B cell (primary cell): ENCODE measurements around the gene SKP1. TPM values are rescaled to one million over a fixed set of nuclear protein-coding genes. Genes with fewer than 3 reads are reported as not detected.
A peak's percentile ranks its signal among the peaks of the same experiment; 100 is the strongest.

Experiments
- ATAC-seq: fragments of 200-7000 bp; cut with Tn5 transposase; one replicate; pipeline ENCODE4 v1.10.0; 2021; ENCODE audit warnings: low read depth, mild to moderate bottlenecking, moderate number of reproducible peaks, moderate library complexity
- CTCF ChIA-PET: fragments of 350-600 bp; sonication (Branson Sonifier 250); formaldehyde crosslinking; loops from one replicate; lab custom pipeline; 2021; ENCODE audit warnings: antibody characterized with exemption, inconsistent platforms; lab: Charles Lee
- POLR2A ChIA-PET: fragments of 350-600 bp; sonication (Branson Sonifier 250); formaldehyde crosslinking; loops from one replicate; lab custom pipeline; 2021; ENCODE audit warnings: antibody characterized with exemption; lab: Charles Lee
- DNase-seq: peaks from one replicate; pipeline ENCODE4 v3.0.0; 2013
- H2AFZ ChIP-seq: 2 replicates; pipeline ENCODE4 v1.6.1; 2012; ENCODE audit warnings: mild to moderate bottlenecking, low read depth, low read length; ENCODE audit not compliant: insufficient read depth, poor library complexity, severe bottlenecking
- H3K27ac ChIP-seq, 2 donors: 1 replicate in 1 of 2; 2 replicates in 1 of 2; pipeline ENCODE4 v1.5.1; 2012 to 2013; ENCODE audit warnings: low read length in 2 of 2, mild to moderate bottlenecking in 2 of 2, moderate library complexity in 1 of 2
- H3K27me3 ChIP-seq, 4 experiments: fragments of 200-600 bp in 1 of 4; sonication (generic) in 1 of 4; replicated peaks in 1 of 4; 1 replicate in 2 of 4; 2 replicates in 2 of 4; pipeline versions ENCODE4 v1.6.1 to v1.7.0; 2013 to 2016; ENCODE audit warnings: low read length in 3 of 4, mild to moderate bottlenecking in 2 of 4, mixed read lengths in 1 of 4, moderate library complexity in 1 of 4; ENCODE audit not compliant: insufficient read depth in 4 of 4, control insufficient read depth in 3 of 4; ENCODE audit errors: control extremely low read depth in 1 of 4
- H3K36me3 ChIP-seq, 2 experiments: replicated peaks in 1 of 2; 1 replicate in 1 of 2; 2 replicates in 1 of 2; pipeline versions ENCODE4 v1.6.1 to v1.7.1; 2013; ENCODE audit warnings: low read length in 1 of 2; ENCODE audit not compliant: insufficient read depth in 2 of 2, control insufficient read depth in 1 of 2; ENCODE audit errors: control extremely low read depth in 1 of 2, extremely low read depth in 1 of 2
- H3K4me1 ChIP-seq, 2 donors: fragments of 200-600 bp in 1 of 2; sonication (generic) in 1 of 2; 1 replicate in 1 of 2; 2 replicates in 1 of 2; pipeline versions ENCODE4 v1.5.1 to v1.6.1; 2013 to 2017; ENCODE audit warnings: low read length in 2 of 2; ENCODE audit not compliant: control insufficient read depth in 2 of 2, insufficient read depth in 2 of 2
- H3K4me2 ChIP-seq: replicated peaks from 2 replicates; pipeline ENCODE3; 2012; ENCODE audit warnings: mild to moderate bottlenecking, low read depth, low read length; ENCODE audit not compliant: poor library complexity, severe bottlenecking
- H3K4me3 ChIP-seq, 5 experiments: fragments of 200-600 bp in 1 of 5; sonication (generic) in 1 of 5; 1 replicate in 3 of 5; 2 replicates in 2 of 5; pipeline versions ENCODE4 v1.5.1 to v1.7.0; 2011 to 2016; ENCODE audit warnings: low read length in 4 of 5, mild to moderate bottlenecking in 4 of 5, low read depth in 2 of 5, control low read depth in 1 of 5, moderate library complexity in 1 of 5; ENCODE audit not compliant: insufficient read depth in 1 of 5; ENCODE audit errors: control extremely low read depth in 1 of 5, extremely low read depth in 1 of 5
- H3K79me2 ChIP-seq: fragments of 200-600 bp; sonication (generic); one replicate; pipeline ENCODE4 v1.6.0; 2016; ENCODE audit warnings: low read length; ENCODE audit not compliant: control insufficient read depth, insufficient read depth
- H3K9ac ChIP-seq: fragments of 200-600 bp; sonication (generic); 2 replicates; pipeline ENCODE4 v1.6.1; 2017; ENCODE audit warnings: mild to moderate bottlenecking, low read length, moderate library complexity
- H3K9me3 ChIP-seq, 3 donors: one replicate each; pipeline versions ENCODE4 v1.6.1 to v1.7.1; 2013; ENCODE audit warnings: low read length in 2 of 3; ENCODE audit not compliant: control insufficient read depth in 2 of 3, insufficient read depth in 1 of 3; ENCODE audit errors: control extremely low read depth in 1 of 3
- H4K20me1 ChIP-seq: 2 replicates; pipeline ENCODE4 v1.6.0; 2012; ENCODE audit warnings: mild to moderate bottlenecking, low read length; ENCODE audit not compliant: insufficient read depth, control insufficient read depth, poor library complexity, severe bottlenecking
- H3K27ac Mint-ChIP-seq: one replicate; pipeline ENCODE4 v1.8.0; 2021; ENCODE audit warnings: mixed read lengths
- H3K27me3 Mint-ChIP-seq: one replicate; pipeline ENCODE4 v1.8.0; 2021; ENCODE audit warnings: mixed read lengths
- H3K4me1 Mint-ChIP-seq: one replicate; pipeline ENCODE4 v1.8.0; 2021; ENCODE audit warnings: mixed read lengths
- H3K4me3 Mint-ChIP-seq: one replicate; pipeline ENCODE4 v1.8.0; 2021; ENCODE audit warnings: mixed read lengths
- H3K9me3 Mint-ChIP-seq: one replicate; pipeline ENCODE4 v1.8.0; 2022; ENCODE audit warnings: mixed read lengths; ENCODE audit not compliant: insufficient read depth
- EZH2 ChIP-seq: IDR thresholded peaks from 2 replicates; pipeline ENCODE4 v1.6.1; 2012; ENCODE audit warnings: borderline replicate concordance, low read depth, mild to moderate bottlenecking, moderate library complexity, low read length; ENCODE audit not compliant: insufficient read depth, poor library complexity, severe bottlenecking
- WGBS: methylation state at CpG from one replicate; pipeline ENCODE4 v1.1.5; 2013; ENCODE audit warnings: missing lambda C conversion rate; ENCODE audit not compliant: insufficient coverage; 5-methylcytosine and 5-hydroxymethylcytosine counted together
- intact Hi-C: fragments of 100-400 bp; cut with micrococcal nuclease; formaldehyde crosslinking; loops from one replicate; pipeline ENCODE4 v1.10.0; 2022
- polyA plus RNA-seq: library from polyadenylated mRNA; depleted of rRNA; stranded (reverse); fragments of >200 nt; gene quantifications from 2 replicates; pipeline ENCODE4 v1.2.3, GENCODE V29; 2012
- total RNA-seq, 2 donors: library from RNA; stranded (reverse); fragments of 120-200 nt in 1 of 2; gene quantifications; 1 replicate in 1 of 2; 2 replicates in 1 of 2; pipeline versions ENCODE4 v1.2.3 to v1.2.4, GENCODE V29; 2013 to 2022
- TF ChIP-seq, protein P1 (sequence below): fragments of 200-600 bp; IDR thresholded peaks from one replicate; pipeline ENCODE4 v1.8.0; 2022; ENCODE audit warnings: antibody characterized with exemption, mild to moderate bottlenecking

The SKP1 gene
- total and polyA plus RNA-seq, 2 donors (not counting 1 experiment from before 2014, with no cell fraction given): 108 to 186 TPM

DNA sequence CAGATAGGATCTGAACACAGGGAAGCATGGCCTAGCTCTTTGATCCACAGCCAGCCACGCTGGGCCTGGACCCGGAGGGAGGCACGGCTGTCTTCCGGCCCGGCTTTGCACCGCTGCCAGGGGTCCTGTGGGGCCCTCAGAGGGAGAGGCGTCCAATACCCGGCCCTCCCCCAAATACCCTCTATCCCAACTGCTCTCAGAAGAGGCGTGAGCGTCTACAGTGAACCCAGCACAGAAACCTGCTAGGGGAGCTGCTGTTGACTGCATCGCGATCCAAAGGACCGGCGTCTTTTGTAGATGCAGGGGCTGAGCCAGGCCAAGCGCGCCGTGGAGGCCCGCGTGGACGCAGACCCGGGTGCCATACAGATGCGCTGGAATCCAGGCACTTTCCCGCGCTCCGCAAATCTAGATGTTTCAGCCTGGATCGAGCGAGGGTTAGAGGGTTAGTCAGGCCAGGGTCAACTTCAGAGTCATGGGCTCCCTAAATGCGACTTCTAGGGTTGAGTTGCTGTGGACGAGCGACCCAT, 63.3 kb downstream of the SKP1 start:
- peaks cover 14% of the 10 kb centered on the region for H3K27me3 Mint-ChIP-seq
- H3K9me3 ChIP-seq: peaks cover 0 to 10% (median 0%) of the 10 kb centered on the region in 3 donors
- intact Hi-C loops: no loop called here
- no peak for TF ChIP-seq EZH2
- TF ChIP-seq, protein P1, sequence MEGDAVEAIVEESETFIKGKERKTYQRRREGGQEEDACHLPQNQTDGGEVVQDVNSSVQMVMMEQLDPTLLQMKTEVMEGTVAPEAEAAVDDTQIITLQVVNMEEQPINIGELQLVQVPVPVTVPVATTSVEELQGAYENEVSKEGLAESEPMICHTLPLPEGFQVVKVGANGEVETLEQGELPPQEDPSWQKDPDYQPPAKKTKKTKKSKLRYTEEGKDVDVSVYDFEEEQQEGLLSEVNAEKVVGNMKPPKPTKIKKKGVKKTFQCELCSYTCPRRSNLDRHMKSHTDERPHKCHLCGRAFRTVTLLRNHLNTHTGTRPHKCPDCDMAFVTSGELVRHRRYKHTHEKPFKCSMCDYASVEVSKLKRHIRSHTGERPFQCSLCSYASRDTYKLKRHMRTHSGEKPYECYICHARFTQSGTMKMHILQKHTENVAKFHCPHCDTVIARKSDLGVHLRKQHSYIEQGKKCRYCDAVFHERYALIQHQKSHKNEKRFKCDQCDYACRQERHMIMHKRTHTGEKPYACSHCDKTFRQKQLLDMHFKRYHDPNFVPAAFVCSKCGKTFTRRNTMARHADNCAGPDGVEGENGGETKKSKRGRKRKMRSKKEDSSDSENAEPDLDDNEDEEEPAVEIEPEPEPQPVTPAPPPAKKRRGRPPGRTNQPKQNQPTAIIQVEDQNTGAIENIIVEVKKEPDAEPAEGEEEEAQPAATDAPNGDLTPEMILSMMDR: no peak
- H2AFZ ChIP-seq: peak overlapping the region; percentile 81
- H3K4me3 Mint-ChIP-seq: peak overlapping the region; percentile 90
- H3K27ac Mint-ChIP-seq: peak overlapping the region; percentile 78
- CTCF ChIA-PET: interaction anchor here (2.5 to 7.6 kb wide), 3 partner anchors 13 to 74 kb away, joined by 11 to 84 read pairs (median 27); no protein-coding TSS in a partner anchor
- H3K27ac ChIP-seq: no peak overlapping the region
- H3K9ac ChIP-seq: peak overlapping the region; percentile 73
- H3K4me1 ChIP-seq: peaks cover 13 to 31% of the 10 kb centered on the region in 2 donors
- H4K20me1 ChIP-seq: no peaks in the 10 kb centered on the region
- WGBS: 10% methylated on average over 30 of the region's 30 CpGs
- peaks cover 15% of the 10 kb centered on the region for H3K4me1 Mint-ChIP-seq
- peak overlapping the region; percentile 97 for H3K4me2 ChIP-seq
- DNase-seq: no peak
- no peaks in the 10 kb centered on the region for H3K9me3 Mint-ChIP-seq
- no peak for ATAC-seq
- peaks cover 0 to 38% (median 16%) of the 10 kb centered on the region in 4 experiments for H3K27me3 ChIP-seq
- no peaks in the 10 kb centered on the region for H3K36me3 ChIP-seq
- peak overlapping the region; percentile 2 to 84 (median 82) for H3K4me3 ChIP-seq
- H3K79me2 ChIP-seq: no peaks in the 10 kb centered on the region
- POLR2A ChIA-PET: interaction anchor here (1.8 kb wide), 1 partner anchor 11 kb away, joined by 6 read pairs; no protein-coding TSS in a partner anchor

DNA sequence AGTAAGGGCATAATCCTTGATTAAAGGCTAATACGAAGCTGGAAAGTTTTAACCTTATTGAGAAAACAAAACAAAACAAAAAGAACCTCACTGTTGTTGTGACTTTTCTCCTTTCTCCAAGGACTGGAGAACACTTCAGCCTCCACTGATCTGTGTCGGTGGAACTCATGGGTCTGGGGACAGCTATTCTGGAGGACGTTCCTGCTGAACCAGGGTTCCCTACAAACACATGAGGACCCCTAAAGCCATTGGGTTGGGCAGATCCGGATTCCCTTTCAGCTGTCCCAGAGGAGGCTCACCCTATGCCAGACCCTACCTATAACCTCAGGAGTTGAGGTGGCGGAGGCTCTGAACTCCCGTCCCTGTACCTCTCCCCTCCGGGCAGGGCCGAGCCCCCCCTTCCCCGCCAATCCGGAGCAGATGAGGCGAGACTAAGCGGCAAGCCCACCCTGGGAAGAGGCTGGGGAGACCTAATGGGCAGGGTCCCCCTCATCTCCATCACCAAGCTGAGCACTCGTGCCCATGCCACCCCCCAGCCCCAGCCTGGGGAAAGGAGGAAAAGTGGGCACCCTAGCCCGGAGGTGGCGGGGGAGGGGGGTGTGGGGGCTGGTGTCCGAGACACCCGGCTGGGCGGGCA, 63.9 kb downstream of the SKP1 start:
- Histone ChIP-seq H3K4me1 (peaks cover 13 to 27% of the 10 kb centered on the region in 2 donors), H3K9me3 (peaks cover 0 to 10% (median 0%) of the 10 kb centered on the region in 3 donors), H2AFZ (no peak overlapping the region), H3K4me3 (no peak overlapping the region), H3K79me2 (no peaks in the 10 kb centered on the region), H3K27ac (no peak overlapping the region), H3K36me3 (no peaks in the 10 kb centered on the region), H4K20me1 (no peaks in the 10 kb centered on the region), H3K4me2 (peak overlapping the region; percentile 97), H3K27me3 (peaks cover 0 to 38% (median 16%) of the 10 kb centered on the region in 4 experiments), H3K9ac (no peak overlapping the region)
- ATAC-seq: no peak
- intact Hi-C loops: no loop called here
- no peaks in the 10 kb centered on the region for H3K9me3 Mint-ChIP-seq
- TF ChIP-seq, protein P1: no peak
- TF ChIP-seq EZH2: no peak
- peaks cover 15% of the 10 kb centered on the region for H3K4me1 Mint-ChIP-seq
- DNase-seq: peak; percentile 14
- WGBS: 64% methylated on average over 10 of the region's 18 CpGs
- H3K4me3 Mint-ChIP-seq: peak overlapping the region; percentile 42
- POLR2A ChIA-PET: interaction anchor here (1.8 kb wide), 1 partner anchor 12 kb away, joined by 6 read pairs; no protein-coding TSS in a partner anchor
- H3K27ac Mint-ChIP-seq: no peak overlapping the region
- peaks cover 14% of the 10 kb centered on the region for H3K27me3 Mint-ChIP-seq
- CTCF ChIA-PET: interaction anchor here (0.6 to 7.6 kb wide), 6 partner anchors 12 to 73 kb away, joined by 3 to 84 read pairs (median 8); no protein-coding TSS in a partner anchor
